SK-N-SH (cell line): ENCODE data around the gene ANAPC2. TPM values are rescaled to one million over a fixed set of nuclear protein-coding genes. Genes with fewer than 3 reads are reported as not detected.

ENCODE experiments used
- CTCF ChIA-PET: fragments of 300-600, 350-600 bp; formaldehyde crosslinking; extraction: SDS; loops from one replicate; lab custom pipeline; 2021; lab: Yijun Ruan, JAX
- POLR2A ChIA-PET: fragments of 350-600 bp; sonication (Branson Sonifier 250); formaldehyde crosslinking; extraction: SDS; loops from one replicate; lab custom pipeline; 2020; ENCODE audit warnings: antibody characterized with exemption, inconsistent platforms; lab: Yijun Ruan, JAX
- DNase-seq: peaks from one replicate; pipeline ENCODE4 v3.0.0; 2012
- H2AFZ ChIP-seq: fragments of 200-600 bp; sonication (generic); 2 replicates; pipeline ENCODE4 v1.8.1; 2016; ENCODE audit warnings: antibody characterized with exemption, mild to moderate bottlenecking, low read depth
- H3F3A ChIP-seq: fragments of 200-600 bp; sonication (generic); replicated peaks from 2 replicates; pipeline ENCODE3; 2016; ENCODE audit warnings: antibody characterized with exemption, mild to moderate bottlenecking; ENCODE audit not compliant: insufficient read depth
- H3K27ac ChIP-seq, 2 experiments: fragments of 200-500 bp in 1 of 2; fragments of 200-600 bp in 1 of 2; sonication (Bioruptor generic) in 1 of 2; sonication (generic), shearing (Covaris generic) in 1 of 2; 2 replicates each; pipeline versions ENCODE4 v1.5.1 to v1.6.1; 2014 to 2016; ENCODE audit warnings: low read depth in 2 of 2, inconsistent platforms in 1 of 2, low read length in 1 of 2, mild to moderate bottlenecking in 1 of 2, mixed read lengths in 1 of 2
- H3K27me3 ChIP-seq: fragments of 200-600 bp; sonication (generic), shearing (Covaris generic); 2 replicates; pipeline ENCODE4 v1.6.1; 2016; ENCODE audit warnings: mixed run types; ENCODE audit not compliant: insufficient read depth
- H3K36me3 ChIP-seq, 2 experiments: fragments of 200-500 bp in 1 of 2; fragments of 200-600 bp in 1 of 2; sonication (Bioruptor generic) in 1 of 2; sonication (generic) in 1 of 2; replicated peaks in 1 of 2; 2 replicates each; pipeline versions ENCODE3 to v1.5.1; 2014 to 2016; ENCODE audit warnings: low read length in 1 of 2, mild to moderate bottlenecking in 1 of 2; ENCODE audit not compliant: insufficient read depth in 2 of 2, control insufficient read depth in 1 of 2
- H3K4me1 ChIP-seq, 2 experiments: fragments of 200-500 bp in 1 of 2; fragments of 200-600 bp in 1 of 2; sonication (Bioruptor generic) in 1 of 2; sonication (generic), shearing (Covaris generic) in 1 of 2; 2 replicates each; pipeline versions ENCODE4 v1.5.1 to v1.6.1; 2014 to 2016; ENCODE audit warnings: low read depth in 1 of 2, low read length in 1 of 2, mixed run types in 1 of 2; ENCODE audit not compliant: insufficient read depth in 2 of 2, control insufficient read depth in 1 of 2
- H3K4me2 ChIP-seq: fragments of 200-600 bp; sonication (generic), shearing (Covaris generic); 2 replicates; pipeline ENCODE4 v1.6.1; 2017; ENCODE audit warnings: mixed run types
- H3K4me3 ChIP-seq, 2 experiments: fragments of 200-500 bp in 1 of 2; fragments of 200-600 bp in 1 of 2; sonication (Bioruptor generic) in 1 of 2; sonication (generic), shearing (Covaris generic) in 1 of 2; 2 replicates each; pipeline versions ENCODE4 v1.5.1 to v1.8.1; 2014 to 2016; ENCODE audit warnings: low read depth in 2 of 2, inconsistent platforms in 1 of 2, low read length in 1 of 2, mild to moderate bottlenecking in 1 of 2, mixed read lengths in 1 of 2, moderate library complexity in 1 of 2
- H3K79me2 ChIP-seq: fragments of 200-600 bp; sonication (generic); 2 replicates; pipeline ENCODE4 v1.8.1; 2017; ENCODE audit warnings: mild to moderate bottlenecking; ENCODE audit not compliant: insufficient read depth
- H3K9ac ChIP-seq: fragments of 200-600 bp; sonication (generic); 2 replicates; pipeline ENCODE4 v1.6.1; 2017; ENCODE audit warnings: mixed run types
- H3K9me2 ChIP-seq: fragments of 200-600 bp; sonication (generic); 2 replicates; pipeline ENCODE4 v1.6.1; 2017; ENCODE audit warnings: mixed run types
- H3K9me3 ChIP-seq: fragments of 200-600 bp; sonication (generic); 2 replicates; pipeline ENCODE4 v1.6.1; 2017; ENCODE audit warnings: mixed run types, mild to moderate bottlenecking, moderate library complexity
- H4K20me1 ChIP-seq: fragments of 200-600 bp; sonication (generic); 2 replicates; pipeline ENCODE4 v1.6.1; 2017; ENCODE audit warnings: mild to moderate bottlenecking, mixed run types; ENCODE audit not compliant: insufficient read depth
- CHD2 ChIP-seq: fragments of 150-350 bp; IDR thresholded peaks from 2 replicates; pipeline ENCODE4 v1.6.1; 2018; ENCODE audit warnings: low read length; ENCODE audit not compliant: partially characterized antibody
- EP300 ChIP-seq, 2 experiments: IDR thresholded peaks; 2 replicates each; pipeline versions ENCODE4 v1.4.0 to v1.6.1; 2012; ENCODE audit warnings: borderline replicate concordance in 1 of 2, low read depth in 1 of 2, low read length in 1 of 2
- GATA2 ChIP-seq: sonication (generic); formaldehyde crosslinking; IDR thresholded peaks from 2 replicates; pipeline ENCODE4 v1.5.0; 2020; ENCODE audit warnings: mild to moderate bottlenecking, missing genetic modification reagents
- IRF3 ChIP-seq: fragments of 150-350 bp; IDR thresholded peaks from 2 replicates; pipeline ENCODE4 v1.6.1; 2016; ENCODE audit warnings: mild to moderate bottlenecking, low read depth, low read length
- MEF2A ChIP-seq: IDR thresholded peaks from 2 replicates; pipeline ENCODE4 v1.4.0; 2012; ENCODE audit warnings: low read depth, borderline replicate concordance
- PBX3 ChIP-seq: IDR thresholded peaks from 2 replicates; pipeline ENCODE4; 2012
- SMC3 ChIP-seq: IDR thresholded peaks from 2 replicates; pipeline ENCODE4 v1.6.1; 2012; ENCODE audit warnings: low read depth, low read length, improper control_type of control experiment
- TAF1 ChIP-seq: IDR thresholded peaks from 2 replicates; pipeline ENCODE4 v1.6.1; 2012; ENCODE audit warnings: low read depth, mild to moderate bottlenecking, low read length, moderate library complexity, borderline replicate concordance
- TCF12 ChIP-seq: IDR thresholded peaks from 2 replicates; pipeline ENCODE4 v1.4.0; 2012
- TEAD4 ChIP-seq: IDR thresholded peaks from 2 replicates; pipeline ENCODE4 v1.4.0; 2012; ENCODE audit warnings: mild to moderate bottlenecking, borderline replicate concordance; ENCODE audit not compliant: insufficient read depth
- WGBS: methylation state at CpG from one replicate; pipeline ENCODE4 v1.1.6; 2017; ENCODE audit warnings: low lambda C conversion rate; 5-methylcytosine and 5-hydroxymethylcytosine counted together
- polyA plus RNA-seq, 3 experiments: library from polyadenylated mRNA; depleted of rRNA; stranded (reverse); fragments of >200 nt; gene quantifications; 2 replicates each; pipeline ENCODE4 v1.2.3, GENCODE V29; 2012
- TF ChIP-seq, protein P1 (sequence below): fragments of 150-350 bp; IDR thresholded peaks from 2 replicates; pipeline ENCODE4 v1.6.1; 2017; ENCODE audit warnings: antibody characterized with exemption, low read length, low read depth, borderline replicate concordance
- TF ChIP-seq, protein P2 (sequence below): fragments of 200-600 bp; sonication (generic); IDR thresholded peaks from 2 replicates; pipeline ENCODE4 v1.6.1; 2017; ENCODE audit warnings: antibody characterized with exemption, mild to moderate bottlenecking, moderate library complexity
- TF ChIP-seq, protein P3 (sequence below): IDR thresholded peaks from 2 replicates; pipeline ENCODE4 v1.6.1; 2012; ENCODE audit warnings: mild to moderate bottlenecking, low read depth, low read length, moderate library complexity

The ANAPC2 gene
- polyA plus RNA-seq, 1 of the 3 experiments (the other 2 are of a cell fraction), result 35.1 TPM

DNA sequence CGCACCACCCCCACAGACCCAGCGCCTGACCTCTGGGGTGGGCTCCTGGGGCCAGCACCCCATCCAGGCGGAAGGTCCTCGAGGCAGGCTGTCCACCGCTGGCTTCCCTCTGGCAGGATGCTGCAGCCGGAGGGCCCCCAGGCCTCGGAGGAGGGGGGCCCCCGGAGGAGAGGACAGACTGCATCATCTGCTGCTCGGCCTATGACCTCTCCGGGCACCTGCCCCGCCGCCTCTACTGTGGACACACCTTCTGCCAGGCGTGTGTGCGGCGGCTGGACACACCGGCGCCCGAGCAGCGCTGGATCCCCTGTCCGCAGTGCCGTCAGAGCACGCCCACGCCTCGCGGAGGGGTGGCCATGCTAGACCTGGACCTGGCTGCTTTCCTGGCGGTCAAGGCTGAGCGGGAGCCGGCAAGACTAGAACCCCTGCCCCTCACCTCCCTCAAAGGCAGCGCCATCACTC lies 40.2 kb upstream of the ANAPC2 start:
- ChIA-PET POLR2A (no interaction called here), CTCF (interaction anchor here (0.6 to 7.7 kb wide), 22 partner anchors 8 to 314 kb away, joined by 3 to 95 read pairs (median 7); partner anchors contain the start of genes DPP7, NELFB, NPDC1 and SAPCD2)
- no peak overlapping the region for H3K9ac ChIP-seq

More for the DNA sequence above, 40.2 kb upstream of the ANAPC2 start:
- TF ChIP-seq, protein P1, sequence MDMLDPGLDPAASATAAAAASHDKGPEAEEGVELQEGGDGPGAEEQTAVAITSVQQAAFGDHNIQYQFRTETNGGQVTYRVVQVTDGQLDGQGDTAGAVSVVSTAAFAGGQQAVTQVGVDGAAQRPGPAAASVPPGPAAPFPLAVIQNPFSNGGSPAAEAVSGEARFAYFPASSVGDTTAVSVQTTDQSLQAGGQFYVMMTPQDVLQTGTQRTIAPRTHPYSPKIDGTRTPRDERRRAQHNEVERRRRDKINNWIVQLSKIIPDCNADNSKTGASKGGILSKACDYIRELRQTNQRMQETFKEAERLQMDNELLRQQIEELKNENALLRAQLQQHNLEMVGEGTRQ, result no peak
- TF ChIP-seq SMC3 (no peak), IRF3 (no peak), PBX3 (no peak), EP300 (IDR thresholded peaks at IDR 0.05; ENCODE audit: borderline replicate concordance in 1 of 2, low read depth in 1 of 2, low read length in 1 of 2) (no peak), TCF12 (no peak), CHD2 (no peak), GATA2 (CRISPR knock-in tag) (no peak), MEF2A (no peak), TEAD4 (no peak), TAF1 (no peak)
- TF ChIP-seq, protein P2, sequence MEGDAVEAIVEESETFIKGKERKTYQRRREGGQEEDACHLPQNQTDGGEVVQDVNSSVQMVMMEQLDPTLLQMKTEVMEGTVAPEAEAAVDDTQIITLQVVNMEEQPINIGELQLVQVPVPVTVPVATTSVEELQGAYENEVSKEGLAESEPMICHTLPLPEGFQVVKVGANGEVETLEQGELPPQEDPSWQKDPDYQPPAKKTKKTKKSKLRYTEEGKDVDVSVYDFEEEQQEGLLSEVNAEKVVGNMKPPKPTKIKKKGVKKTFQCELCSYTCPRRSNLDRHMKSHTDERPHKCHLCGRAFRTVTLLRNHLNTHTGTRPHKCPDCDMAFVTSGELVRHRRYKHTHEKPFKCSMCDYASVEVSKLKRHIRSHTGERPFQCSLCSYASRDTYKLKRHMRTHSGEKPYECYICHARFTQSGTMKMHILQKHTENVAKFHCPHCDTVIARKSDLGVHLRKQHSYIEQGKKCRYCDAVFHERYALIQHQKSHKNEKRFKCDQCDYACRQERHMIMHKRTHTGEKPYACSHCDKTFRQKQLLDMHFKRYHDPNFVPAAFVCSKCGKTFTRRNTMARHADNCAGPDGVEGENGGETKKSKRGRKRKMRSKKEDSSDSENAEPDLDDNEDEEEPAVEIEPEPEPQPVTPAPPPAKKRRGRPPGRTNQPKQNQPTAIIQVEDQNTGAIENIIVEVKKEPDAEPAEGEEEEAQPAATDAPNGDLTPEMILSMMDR, result no peak
- TF ChIP-seq, protein P3, sequence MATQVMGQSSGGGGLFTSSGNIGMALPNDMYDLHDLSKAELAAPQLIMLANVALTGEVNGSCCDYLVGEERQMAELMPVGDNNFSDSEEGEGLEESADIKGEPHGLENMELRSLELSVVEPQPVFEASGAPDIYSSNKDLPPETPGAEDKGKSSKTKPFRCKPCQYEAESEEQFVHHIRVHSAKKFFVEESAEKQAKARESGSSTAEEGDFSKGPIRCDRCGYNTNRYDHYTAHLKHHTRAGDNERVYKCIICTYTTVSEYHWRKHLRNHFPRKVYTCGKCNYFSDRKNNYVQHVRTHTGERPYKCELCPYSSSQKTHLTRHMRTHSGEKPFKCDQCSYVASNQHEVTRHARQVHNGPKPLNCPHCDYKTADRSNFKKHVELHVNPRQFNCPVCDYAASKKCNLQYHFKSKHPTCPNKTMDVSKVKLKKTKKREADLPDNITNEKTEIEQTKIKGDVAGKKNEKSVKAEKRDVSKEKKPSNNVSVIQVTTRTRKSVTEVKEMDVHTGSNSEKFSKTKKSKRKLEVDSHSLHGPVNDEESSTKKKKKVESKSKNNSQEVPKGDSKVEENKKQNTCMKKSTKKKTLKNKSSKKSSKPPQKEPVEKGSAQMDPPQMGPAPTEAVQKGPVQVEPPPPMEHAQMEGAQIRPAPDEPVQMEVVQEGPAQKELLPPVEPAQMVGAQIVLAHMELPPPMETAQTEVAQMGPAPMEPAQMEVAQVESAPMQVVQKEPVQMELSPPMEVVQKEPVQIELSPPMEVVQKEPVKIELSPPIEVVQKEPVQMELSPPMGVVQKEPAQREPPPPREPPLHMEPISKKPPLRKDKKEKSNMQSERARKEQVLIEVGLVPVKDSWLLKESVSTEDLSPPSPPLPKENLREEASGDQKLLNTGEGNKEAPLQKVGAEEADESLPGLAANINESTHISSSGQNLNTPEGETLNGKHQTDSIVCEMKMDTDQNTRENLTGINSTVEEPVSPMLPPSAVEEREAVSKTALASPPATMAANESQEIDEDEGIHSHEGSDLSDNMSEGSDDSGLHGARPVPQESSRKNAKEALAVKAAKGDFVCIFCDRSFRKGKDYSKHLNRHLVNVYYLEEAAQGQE, result no peak
- Histone ChIP-seq H3K4me2 (no peak overlapping the region), H3K27ac (no peak overlapping the region), H3K9me3 (no peaks in the 10 kb centered on the region), H3K4me3 (no peak overlapping the region), H3K4me1 (peaks cover 0 to 48% of the 10 kb centered on the region in 2 experiments; a peak in 1 of 4 replicates), H3K36me3 (no peaks in the 10 kb centered on the region), H2AFZ (no peak overlapping the region), H4K20me1 (no peaks in the 10 kb centered on the region), H3K9me2 (no peaks in the 10 kb centered on the region), H3K79me2 (no peaks in the 10 kb centered on the region), H3K27me3 (no peaks in the 10 kb centered on the region), H3F3A (peaks cover 16% of the 10 kb centered on the region)
- no peak for DNase-seq
- 87% methylated on average over 3 of the region's 29 CpGs for WGBS
